GM19372 (cell line): ENCODE measurements around the gene PPP1R9B.

Experiments used
- ATAC-seq: cut with Tn5 transposase; IDR thresholded peaks from one replicate; pipeline ENCODE4 v1.9.1; 2021; ENCODE audit warnings: mild to moderate bottlenecking, low read depth, moderate library complexity; ENCODE audit not compliant: unreplicated experiment

PPP1R9B gene

DNA sequence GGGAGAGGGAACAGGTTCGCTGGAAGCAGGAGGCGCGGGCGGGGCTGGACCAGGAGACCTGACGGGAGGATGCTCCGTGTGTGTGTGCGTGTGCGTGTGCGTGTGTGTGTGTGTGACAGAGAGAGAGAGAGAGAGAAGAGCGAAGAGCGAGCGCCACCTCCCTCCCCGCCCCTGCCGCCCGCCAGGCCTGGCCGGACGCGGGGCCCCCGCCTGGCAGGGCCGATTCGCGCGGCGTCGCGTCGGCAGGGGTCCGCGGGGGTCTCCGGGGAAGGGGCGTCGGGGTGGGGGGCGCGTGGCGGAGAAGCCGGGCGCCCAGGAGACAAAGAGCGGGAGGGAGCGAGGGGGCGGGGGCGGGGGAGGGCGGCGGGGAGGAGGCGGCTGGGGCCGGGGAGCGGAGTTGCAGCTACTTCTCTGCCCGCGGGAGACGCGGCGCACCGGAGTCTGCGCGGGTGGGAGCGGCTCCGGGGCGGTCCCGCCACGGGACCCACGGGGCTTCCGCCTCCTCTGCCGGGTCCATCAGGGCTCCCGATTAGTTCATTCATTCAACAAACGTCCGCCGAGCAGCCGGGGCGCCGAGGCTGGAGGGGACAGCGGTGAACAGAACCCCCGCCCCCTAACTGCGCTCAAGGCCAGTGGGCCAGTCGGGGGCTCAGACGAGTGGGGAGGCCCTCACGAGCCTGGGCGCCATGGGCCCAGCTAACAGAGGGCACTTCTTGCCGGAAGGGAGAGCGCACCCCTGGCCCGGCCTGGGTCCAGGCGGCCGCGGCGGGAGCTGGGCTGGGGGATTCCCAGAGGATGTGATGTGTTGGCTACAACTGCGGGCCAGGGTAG lies 20.5 kb downstream of the PPP1R9B start, which contains the start of gene SAMD14:
SAMD14 (minus strand) TSS at position 433 of the 831 bp plus-strand sequence. CDS start 5,201 bp downstream, outside the sequence.
- ATAC-seq, result no peak

DNA sequence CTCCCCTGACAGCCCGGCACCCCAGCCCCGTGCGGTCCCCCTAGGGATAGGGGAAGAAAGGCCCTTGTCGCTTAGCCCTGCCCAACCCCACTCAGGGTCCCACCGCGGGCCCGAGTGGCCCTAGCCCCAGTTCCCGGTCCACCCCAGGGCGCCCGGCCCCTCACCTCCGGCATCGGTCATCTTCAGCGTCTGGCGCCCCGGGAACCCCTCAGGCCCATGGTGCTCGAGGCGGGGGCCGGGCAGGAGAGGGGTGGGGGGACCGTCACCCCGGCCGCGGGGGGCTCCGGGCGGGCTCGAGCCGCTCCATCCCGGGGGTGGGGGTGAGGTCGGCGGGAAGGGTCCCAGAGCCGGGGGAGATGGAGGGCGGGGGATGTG lies 21.1 kb downstream of the PPP1R9B start:
- no peak for ATAC-seq

DNA sequence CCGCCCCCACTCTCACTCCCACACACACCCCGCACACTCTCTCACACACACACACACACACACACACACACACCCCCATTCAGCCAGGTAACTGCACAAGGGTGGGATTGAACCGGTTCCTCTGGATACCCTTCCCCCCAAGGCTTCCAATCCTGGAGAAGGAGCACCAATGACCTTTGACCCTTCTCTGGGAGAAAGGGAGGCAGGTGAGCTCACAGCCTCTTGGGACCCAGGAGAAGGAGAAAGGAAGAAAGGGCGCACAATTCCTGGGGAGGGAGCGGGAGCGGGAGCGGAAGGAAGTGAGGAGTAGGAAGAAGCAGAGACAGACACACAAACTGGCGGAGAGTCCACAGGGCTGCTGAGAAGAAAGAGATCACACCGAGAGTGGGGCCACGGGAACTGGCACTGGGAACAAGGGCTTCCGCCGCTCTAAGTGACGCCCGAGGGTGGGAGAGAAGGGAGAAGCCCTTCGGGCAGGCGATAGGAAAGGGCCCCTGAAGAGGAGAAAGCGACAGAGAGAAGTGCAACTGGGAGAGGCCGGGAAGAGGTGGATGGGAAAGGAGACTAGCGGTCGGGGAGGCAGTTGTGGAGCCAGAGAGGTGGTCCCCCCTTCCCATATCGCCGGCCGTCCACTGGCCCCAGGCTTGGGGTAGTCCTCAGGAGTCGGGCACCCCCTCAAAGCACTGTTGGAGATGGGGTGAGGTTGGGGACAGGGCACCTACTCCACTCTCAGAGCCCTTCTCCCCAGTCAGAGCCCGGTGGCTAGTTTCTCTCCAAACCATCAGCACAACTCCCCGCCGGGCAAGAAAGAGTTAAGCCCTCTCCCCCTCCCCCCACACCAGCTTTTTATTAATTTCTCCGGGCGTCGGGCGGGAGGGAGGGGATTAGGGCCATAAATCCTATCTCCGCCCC lies 21.8 kb downstream of the PPP1R9B start:
- no peak for ATAC-seq

DNA sequence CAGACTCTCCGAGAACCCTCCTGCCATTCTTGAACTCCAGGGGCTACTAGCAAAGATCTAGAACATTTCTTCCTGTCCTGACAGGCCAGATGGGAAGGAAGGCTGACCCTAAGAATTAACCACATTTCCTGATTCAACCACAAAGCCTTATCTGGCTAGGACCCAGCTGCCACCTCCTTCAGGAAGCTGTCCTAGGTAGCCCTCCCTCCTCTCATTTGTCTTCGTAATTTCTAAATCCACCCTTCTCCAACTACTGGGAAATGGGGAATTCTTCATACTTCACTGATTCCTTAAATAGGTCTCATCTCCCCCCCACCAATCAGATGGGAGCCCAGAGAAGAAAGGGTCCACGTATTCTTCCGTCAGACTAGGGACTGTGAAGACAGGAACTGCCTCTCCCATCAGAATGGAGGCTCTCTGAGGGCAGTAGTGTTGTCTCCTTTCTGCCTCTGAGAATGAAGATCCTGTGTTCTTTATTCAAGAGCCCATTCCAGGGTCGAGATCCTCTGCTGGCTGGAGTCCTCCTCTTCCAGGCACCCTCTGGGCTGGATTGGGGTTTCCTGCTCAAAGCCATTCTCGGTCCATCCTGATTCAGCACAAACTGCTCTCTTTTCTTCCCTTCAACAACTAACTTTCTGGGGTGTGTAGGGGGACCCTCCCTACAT lies 22.6 kb downstream of the PPP1R9B start:
- no peak for ATAC-seq

DNA sequence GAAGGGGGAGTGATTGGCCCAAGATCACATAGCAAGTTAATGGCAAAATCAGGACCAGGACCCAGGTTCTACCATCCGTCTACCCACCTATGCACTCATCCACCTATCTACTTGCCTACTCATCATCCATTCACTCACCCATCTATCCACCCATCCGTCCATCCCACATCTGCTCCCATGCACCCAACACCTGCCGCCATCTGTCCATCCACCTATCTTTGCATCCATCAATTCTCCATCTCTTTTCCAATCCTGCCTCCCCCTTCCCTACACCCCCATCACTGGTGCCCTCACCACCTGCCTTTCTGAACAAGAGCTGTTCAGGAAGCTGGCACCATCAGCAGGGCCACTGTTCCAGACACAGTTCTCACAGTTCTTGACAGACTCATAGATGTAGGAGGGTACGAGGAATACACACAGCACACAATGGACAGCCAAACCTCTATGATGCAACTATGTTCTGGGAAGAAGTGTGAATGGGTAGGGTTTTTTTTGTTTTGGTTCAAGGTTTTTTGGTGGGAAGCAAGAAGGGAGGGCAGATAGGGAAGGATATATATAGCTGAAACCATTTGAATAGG lies 25.0 kb downstream of the PPP1R9B start:
- no peak for ATAC-seq

DNA sequence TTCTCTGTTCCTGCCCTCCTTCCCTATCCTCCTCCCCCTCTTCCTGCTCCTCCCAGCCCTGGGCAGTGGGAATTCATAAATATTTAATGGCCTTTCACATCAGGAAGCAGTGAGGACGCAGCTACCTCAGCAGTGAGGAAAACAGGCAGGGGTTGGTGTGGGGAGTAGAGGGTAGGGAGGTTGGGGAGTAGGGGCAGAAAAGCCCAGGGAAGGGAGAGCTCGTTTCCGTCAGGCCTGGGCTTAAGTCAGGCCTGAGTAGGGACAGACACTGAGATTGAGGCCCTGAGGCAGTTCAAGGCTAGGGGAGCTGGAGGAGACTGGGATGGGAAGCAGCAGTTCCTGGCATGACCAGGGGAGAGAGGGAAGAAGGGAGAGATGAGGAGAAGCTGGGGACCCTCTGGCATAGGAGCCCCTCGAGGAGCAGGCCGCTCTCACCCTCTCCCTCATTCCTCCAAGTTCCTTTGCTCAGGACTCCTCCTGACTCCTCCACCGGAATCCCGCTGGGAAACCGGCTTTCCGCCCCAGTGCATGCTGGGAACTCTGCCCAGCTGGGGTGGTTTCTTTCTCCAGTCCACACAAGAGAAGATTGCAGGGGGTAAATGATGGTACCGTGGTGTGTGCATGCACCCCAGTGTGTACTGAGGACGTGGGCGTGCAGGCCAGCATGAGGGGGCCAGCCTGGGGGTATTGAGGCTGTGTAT lies 26.7 kb downstream of the PPP1R9B start:
- no peak for ATAC-seq

DNA sequence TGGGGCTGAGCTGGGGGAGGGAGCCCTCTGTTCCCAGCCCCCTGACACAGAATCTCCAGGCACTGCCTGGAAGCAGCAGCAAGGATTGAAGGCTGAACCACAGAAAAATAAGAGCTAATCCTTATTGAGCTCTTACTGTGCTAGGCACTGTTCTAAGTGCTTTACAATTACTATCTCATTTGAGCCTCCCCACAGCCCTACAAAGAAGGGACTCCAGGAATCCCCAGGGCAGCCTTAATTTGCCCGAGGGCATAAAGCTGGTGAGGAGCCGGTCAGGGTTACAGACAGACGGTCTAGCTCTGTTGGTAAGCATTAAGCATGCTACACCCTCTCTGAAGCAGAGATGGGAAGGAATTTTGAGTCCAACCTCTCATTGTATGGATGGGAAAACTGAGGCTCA lies 27.5 kb downstream of the PPP1R9B start:
- ATAC-seq, result no peak

DNA sequence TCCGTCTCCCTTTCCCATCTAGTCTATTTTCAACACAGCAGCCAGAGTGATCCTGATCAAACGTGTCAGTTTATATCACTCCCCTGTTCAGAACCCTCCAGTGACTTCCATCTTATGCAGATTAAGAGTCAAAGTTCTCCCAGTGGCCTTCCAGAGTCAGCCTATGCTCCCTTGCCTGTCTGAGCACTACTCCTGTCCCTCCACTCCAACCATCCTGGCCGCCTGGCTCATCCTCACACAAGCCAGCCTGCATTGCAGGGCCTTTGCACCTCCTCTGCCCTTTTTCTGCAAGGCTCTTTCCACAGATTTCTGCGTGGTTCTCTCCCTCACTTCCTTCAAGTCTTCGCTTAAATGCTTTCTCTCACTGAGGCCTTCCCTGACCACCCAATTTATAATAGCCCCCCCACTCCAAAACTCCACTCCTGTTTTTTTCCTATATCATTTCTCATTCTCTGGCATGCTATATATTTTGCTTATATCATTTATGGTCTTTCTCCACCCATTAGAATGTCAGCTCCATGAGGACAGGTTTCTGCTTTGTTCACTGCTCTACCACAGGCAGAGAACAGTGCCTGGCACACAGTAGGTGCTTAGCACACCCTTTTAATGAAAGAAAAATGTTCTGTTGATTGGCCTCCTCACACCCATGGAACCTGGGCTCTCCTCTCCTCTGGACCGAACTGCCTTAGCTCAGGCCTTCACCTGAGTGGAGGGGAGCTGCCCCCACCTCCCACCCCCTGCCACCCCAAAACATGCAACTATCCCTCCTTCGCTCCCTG lies 29.8 kb downstream of the PPP1R9B start:
- ATAC-seq, result no peak

DNA sequence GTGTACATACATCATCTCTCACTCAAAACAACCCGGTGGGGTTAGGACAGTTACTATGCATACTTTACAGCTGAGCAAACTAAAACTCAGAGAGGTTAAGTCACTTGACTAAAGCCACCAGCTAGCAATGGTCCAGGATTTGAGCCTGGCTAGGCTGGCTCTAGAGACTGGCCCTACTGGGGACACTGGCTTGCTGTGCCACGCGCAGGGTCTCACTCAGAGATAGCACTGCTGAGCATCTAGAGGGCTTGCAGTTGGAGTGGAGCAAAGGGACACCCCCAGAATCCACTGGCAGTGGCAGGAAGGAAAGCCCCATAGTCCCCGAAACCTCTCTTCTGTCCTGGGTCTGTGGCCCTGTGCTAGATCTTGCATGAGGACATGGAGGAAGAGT lies 31.7 kb downstream of the PPP1R9B start:
- no peak for ATAC-seq

DNA sequence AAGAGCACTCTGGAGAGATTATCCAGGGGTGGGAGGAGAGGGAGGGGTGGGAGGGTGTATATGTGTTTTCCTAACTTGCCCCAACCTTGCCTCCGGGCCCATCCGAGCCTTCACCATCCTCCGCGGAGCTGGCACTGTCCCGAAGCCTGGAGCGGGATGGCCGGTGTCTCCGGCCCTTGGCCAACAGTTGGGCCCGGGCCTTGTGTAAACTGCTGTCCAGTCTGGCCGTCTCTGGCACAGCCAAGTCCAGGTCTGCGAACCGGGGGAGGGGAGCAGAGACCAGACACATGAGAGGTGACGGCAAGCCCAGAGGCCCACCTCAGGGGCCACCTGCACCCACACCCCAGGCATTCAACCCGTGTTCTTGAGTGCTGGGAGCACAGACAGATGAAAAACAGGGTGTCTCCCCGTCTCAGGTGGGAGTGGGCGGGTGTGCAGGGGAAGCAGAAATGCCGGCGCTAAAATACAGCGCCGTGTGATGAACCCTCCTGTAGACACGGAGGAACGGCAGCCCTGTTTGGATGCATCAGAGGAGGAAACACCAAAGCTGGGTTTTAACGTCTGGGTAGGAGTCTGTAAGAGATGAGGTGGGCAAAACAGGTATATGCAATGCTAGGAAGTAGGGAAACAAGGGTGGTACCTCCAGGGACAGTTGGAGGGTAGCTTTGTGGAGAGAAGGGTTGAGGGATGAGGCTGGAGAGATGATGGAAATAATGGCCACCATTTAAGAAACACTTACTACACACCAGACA lies 32.2 kb downstream of the PPP1R9B start:
- no peak for ATAC-seq

DNA sequence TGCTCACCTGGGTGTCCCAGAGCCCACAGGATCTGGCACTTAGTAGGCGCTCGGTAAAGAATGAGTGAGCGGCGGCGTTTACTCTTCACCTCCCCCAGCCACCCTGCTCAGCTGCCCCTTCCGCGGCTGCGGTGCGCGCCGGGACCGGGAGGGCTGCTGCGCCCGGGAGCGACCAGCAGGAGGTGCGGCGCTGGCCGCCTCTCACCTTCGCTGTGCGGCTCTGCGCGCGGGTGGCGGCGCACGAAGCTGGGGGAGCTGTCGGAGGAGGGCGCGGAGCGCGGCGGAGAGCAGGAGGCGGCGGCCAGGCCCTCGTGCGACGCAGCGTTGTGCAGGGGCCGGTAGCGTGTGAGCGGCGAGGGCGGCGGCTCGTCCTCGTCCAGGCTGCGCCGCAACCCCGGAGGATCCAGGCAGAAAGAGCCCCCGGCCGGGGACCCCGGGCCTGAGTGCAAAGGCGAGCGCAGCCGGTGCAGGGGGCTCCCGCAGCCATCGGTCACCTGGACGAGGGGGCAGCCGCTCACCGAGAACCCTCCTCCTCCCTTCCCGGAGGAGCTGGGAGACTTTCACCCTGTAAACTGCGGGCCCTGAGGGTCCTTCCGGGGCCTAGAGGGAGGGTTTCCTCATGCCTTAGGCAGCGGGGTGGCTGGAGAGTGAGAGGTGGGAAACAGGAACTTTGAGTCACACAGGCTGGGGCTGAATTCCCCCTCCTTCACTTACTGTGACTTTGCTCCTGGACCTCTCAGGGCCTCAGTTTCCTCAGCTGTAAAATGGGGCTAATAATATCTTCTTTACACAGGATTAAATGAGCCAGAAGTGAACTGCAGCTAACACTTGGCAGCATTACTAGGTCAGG lies 33.0 kb downstream of the PPP1R9B start:
- no peak for ATAC-seq

DNA sequence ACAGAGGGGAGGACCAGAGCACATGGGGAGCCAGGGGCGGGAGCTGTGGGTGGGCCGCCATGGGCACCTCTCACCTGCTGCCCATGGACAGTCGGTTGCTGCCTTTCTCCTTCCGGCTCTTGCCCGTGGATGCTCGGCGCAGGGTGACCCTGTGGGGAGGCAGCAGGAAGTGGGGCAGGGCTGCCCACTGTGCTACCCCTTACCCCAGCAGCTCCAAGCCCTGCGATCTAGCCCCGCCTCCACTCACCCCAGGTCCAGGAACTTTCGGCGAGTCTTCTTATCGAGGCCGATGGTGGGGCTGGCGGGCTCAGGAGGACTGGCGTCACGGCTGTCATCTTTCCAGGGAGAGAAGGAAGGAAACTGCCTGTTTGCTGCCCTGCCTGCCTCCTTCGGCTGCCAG lies 34.7 kb downstream of the PPP1R9B start:
- ATAC-seq, result no peak

DNA sequence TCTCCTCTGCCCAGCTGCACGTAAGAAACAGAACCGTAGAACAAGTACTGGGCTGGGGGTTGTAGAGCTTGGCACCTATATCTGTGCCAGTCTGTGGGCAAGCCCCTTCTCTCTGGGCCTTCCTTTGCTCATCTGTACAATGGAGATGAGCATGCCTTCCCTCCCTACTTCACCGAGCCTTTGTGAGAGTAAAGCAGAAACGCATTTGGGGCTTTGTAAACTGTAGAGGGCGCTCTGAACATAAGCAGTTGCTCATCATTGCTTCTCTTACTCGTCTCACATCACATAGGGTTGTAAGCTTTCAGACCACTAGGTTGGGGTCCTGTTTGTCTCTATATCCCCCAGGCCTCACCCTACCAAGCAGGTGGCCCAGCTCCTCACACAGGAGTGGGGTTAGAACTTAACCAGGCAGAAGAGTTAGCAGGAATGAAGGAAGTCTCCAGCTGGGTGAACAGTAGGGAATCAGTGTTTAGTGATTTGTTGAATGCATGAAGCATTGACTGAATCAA lies 35.6 kb downstream of the PPP1R9B start:
- no peak for ATAC-seq

DNA sequence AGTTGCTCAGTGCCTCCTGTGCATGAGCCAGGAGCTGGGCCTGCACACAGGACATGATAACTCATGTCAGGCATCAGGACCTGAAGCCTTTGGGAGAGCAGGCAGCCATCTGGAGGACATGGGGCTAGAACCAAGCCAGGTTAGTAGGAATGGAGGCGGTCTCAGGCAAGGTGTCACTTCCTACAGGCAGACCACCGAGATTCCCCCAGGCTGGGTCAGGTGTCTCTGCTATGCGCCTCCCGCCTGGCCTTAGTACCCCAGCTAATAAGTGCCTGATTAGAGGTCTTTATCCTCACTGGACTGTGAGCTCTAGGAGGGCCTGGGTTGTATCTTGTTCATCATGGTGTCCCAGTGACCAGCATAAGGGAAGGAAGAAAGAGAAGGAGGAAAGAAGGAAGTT lies 36.1 kb downstream of the PPP1R9B start:
- no peak for ATAC-seq

DNA sequence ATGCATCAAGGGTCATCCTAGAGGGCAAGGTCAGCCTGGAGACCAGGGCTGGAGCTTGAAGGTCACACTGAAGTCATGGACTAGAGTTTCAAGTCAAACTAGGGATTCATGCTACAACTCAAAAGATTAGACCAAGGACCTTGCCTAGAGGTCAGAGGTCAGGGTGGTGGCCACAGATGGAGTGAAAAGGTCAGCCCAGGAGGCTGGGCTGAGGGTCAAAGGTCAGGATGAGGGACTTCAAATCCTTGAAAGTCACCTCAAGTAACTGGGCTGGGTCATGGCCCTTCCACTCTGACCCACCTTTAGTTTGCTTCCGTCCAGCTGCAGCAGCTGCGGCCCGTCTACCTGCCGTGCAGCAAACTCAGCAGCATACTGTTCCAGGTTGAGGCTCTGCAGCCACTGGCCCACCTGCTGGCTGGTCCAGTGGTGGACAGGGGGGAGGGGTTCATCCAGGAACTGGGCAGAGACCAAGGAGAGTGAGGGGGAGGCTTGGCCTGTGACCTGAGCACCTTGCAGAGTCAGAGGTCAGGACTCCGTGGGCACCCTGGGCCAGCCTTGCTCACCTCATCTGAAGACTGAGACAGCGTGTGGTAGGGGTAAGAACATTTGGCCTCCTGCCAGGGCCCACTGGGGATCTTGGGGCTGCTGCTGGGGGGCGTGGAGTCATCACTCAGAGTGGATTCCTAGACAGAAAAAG lies 36.7 kb downstream of the PPP1R9B start:
- no peak for ATAC-seq

DNA sequence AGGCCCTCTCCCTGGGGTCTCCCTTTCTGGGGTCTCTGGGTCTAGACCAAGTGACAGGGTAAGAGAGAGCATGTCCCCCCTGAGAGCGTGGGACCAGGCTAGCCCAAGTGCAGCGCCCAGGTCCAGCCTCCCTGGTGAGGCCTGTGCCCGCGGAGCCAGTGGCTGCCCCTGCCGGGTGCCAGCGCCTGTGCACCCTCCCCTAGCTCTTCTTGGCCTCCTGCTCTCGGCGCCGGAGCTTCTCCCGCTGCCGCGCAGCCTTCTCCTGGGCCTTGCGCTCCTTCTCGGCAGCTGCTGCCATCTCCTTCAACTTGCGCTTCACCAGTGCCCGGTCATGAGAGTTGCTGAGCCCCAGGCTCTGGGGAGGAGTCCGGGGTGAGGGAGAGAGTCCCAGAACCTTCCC lies 37.8 kb downstream of the PPP1R9B start:
- no peak for ATAC-seq
